Esophagus squamous epithelium (tissue), 4 donors: ENCODE results near the gene ACSL4.

ENCODE experiments used
- POLR2A ChIP-seq, 4 donors: fragments of 450-650 bp; IDR thresholded peaks; one replicate each; pipeline ENCODE4 v1.6.1; 2017; ENCODE audit warnings: antibody characterized with exemption in 4 of 4, mild to moderate bottlenecking in 4 of 4, moderate library complexity in 3 of 4
- TF ChIP-seq, protein P1 (sequence below), 6 experiments: fragments of 450-650 bp in 4 of 6; fragments of 200-600 bp in 2 of 6; sonication (generic) in 2 of 6; IDR thresholded peaks; one replicate each; pipeline ENCODE4 v1.5.1; 2016 to 2019; ENCODE audit warnings: antibody characterized with exemption in 6 of 6, mild to moderate bottlenecking in 4 of 6, moderate library complexity in 4 of 6

DNA sequence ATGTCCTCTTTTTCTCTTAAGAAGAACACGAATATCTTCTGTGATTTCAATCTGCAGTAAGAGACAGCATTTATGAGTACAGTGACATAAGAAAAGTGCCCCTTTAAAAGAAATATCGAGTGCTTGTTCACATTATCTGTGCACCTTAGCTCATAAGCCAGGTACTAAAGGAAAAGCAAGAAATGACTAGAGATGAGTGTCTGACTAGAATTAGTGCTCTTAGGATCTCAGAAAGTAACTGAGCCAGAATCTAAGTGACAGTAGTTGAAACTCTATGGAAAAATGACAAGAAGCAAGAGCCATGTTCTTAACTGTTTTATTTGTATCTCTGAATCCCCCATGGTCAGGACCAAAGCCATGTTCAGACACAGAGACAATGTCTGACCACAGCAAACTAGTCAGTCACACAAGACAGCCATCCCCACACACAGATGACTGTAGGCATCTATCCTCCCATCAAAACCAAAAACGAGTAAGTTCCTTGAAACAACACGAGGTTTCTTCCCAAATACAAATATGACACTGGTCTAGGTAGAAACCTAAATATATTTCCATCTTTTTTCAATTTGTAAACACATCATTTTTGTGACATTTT lies 36.8 kb downstream of the ACSL4 start:
- TF ChIP-seq, protein P1, sequence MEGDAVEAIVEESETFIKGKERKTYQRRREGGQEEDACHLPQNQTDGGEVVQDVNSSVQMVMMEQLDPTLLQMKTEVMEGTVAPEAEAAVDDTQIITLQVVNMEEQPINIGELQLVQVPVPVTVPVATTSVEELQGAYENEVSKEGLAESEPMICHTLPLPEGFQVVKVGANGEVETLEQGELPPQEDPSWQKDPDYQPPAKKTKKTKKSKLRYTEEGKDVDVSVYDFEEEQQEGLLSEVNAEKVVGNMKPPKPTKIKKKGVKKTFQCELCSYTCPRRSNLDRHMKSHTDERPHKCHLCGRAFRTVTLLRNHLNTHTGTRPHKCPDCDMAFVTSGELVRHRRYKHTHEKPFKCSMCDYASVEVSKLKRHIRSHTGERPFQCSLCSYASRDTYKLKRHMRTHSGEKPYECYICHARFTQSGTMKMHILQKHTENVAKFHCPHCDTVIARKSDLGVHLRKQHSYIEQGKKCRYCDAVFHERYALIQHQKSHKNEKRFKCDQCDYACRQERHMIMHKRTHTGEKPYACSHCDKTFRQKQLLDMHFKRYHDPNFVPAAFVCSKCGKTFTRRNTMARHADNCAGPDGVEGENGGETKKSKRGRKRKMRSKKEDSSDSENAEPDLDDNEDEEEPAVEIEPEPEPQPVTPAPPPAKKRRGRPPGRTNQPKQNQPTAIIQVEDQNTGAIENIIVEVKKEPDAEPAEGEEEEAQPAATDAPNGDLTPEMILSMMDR (IDR thresholded peaks at IDR 0.05) = no peak
- no peak for TF ChIP-seq POLR2A (IDR thresholded peaks at IDR 0.05)
